C4-2B (cell line): ENCODE data around the gene KPTN.

Experiments used
- H3K27ac ChIP-seq: fragments of 450-650 bp; 2 replicates; pipeline ENCODE4 v1.5.1; 2017
- ZFX ChIP-seq: fragments of 450-650 bp; IDR thresholded peaks from 2 replicates; pipeline ENCODE4 v1.6.1; 2017
- TF ChIP-seq, protein P1 (sequence below): fragments of 450-650 bp; conservative IDR thresholded peaks from 2 replicates; pipeline ENCODE4 v1.5.1; 2017; ENCODE audit warnings: mild to moderate bottlenecking

Gene KPTN

DNA sequence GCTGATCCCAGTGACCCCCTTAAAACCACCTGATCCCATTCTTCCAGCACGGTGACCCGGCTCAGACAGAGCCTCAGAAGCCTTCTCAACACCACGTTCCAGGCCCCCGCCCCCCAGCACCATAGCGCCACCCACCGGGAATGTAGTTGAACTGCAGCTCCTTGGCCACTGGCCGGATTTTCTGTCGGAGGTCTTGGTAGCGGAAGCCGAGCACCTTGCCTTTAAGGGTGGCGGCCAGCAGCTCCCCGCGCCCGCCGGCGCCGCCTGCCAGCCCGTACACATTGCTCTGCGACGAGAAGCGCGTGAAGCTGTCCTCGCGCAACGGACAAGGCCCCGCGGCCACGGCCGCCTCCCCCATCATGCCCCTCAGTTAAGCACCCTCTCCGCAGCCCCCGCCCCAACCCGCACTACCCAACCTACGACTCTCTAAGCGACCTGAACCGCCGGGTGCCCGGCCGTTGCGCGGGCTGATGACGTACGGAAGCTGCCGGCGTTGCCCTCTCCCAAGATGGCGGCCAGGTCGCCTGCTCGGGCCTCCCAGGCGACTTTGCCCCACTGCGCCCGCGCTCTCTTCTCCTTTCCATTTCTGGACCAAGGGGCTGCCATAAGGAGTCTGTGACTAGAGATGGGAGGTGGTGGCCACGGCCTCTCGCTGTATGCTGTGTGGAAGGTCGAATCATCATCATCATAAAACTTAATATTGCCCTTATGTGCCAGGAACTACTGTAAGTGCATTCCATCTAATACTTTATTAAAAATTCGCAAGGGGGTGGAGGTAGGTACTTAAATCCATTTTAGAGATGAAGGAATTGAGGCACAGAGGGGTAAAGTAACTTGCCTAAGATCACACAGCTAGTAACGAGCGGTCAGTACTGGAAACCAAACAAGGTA, at the start of gene KPTN:
Gene KPTN (minus strand): TSS at position 420 of the 891 bp plus-strand sequence. CDS start 59 bp downstream, at position 361.
- H3K27ac ChIP-seq: peak within 1 kb of the TSS; percentile 83
- TF ChIP-seq, protein P1, sequence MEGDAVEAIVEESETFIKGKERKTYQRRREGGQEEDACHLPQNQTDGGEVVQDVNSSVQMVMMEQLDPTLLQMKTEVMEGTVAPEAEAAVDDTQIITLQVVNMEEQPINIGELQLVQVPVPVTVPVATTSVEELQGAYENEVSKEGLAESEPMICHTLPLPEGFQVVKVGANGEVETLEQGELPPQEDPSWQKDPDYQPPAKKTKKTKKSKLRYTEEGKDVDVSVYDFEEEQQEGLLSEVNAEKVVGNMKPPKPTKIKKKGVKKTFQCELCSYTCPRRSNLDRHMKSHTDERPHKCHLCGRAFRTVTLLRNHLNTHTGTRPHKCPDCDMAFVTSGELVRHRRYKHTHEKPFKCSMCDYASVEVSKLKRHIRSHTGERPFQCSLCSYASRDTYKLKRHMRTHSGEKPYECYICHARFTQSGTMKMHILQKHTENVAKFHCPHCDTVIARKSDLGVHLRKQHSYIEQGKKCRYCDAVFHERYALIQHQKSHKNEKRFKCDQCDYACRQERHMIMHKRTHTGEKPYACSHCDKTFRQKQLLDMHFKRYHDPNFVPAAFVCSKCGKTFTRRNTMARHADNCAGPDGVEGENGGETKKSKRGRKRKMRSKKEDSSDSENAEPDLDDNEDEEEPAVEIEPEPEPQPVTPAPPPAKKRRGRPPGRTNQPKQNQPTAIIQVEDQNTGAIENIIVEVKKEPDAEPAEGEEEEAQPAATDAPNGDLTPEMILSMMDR: peak; percentile 86
- no peak for TF ChIP-seq ZFX

DNA sequence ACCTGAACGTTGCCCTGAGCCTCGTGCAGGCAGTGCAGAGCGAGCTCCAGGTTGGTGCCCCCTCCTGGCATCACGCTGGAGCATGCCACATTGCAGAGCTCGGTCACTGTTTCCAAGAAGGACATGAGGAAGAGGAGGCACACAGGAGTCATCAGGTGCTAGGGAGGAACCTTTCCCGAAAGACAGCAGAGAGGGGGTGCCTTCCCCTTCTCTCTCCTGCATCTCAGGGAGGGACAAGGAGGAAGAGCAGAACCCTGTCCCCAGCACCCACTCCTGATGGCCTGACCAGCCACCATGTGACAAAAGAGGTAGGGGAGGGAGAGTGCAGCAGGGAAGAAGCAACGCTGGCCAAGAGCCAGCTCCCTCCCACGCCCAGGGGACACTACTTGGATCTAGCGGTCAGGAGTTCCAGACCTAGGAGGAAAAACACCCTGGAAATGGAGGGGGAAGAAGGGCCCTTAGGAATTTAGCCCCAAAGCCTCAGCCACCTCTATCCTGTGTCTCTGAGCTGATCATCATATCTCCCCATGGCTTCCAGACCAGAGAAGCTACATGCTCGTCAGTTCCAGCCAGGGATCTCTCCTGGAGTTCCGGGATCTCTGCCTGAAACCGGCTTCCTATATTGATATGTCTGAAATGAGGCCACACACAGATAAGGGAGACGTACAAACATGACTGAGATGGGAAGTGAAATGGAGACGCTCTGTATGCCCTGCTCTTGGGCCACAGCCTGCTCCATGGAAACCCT, 47.8 kb upstream of the KPTN start:
- no peak overlapping the region for H3K27ac ChIP-seq
- no peak for TF ChIP-seq ZFX
- TF ChIP-seq, protein P1: no peak

DNA sequence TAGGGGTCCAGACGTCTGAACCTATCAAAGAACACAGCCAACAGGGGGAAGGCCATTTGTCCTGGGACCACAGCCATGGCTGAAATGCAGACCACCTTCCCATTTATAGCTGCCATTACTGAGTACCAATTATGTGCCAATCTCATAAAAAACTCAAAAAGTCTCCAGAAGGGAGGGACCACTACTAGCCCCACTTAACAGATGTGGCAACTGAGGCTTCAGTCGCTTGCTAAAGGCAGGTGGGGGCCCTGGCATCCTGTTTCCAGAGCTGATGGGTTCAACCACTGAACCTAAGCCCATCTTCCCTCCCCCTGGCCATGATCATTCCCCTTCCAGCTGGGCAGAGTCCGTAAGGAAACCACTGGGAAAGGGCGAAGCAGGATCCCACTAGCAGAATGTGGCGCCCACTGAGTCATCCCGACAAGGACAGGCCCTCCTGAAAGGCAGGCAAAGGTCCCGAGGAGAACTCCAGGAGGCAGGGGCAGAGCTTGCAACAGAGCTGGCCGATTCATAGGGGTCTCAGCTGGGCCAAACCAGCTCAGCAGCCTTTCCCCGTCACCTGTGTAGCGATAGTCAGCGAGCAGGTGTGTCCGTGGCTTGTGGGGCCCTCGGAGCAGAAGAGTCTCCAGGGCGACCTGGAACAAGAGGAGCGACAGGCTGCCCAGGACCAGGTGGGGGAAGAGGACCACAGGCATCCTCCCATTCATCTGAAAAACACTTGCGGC, 45.2 kb upstream of the KPTN start:
- H3K27ac ChIP-seq: no peak overlapping the region

DNA sequence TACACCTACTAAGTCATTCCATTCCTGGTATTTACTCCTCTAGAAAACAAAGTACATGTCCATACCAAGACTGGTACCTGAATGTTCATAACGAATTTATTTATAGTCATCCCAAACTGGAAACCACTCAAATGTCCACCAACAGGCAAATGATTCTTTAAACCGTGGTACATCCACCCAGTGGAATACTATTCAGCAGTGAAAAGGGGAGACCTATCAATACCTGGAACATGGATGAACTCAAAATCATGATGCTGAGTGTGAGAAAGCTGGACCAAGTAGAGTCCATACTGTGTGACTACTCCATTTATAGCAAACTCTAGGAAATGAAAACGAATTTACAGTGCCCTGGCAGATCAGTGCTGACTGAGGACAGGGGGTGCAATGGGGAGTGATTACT, 42.8 kb upstream of the KPTN start:
- H3K27ac ChIP-seq: no peak overlapping the region
- TF ChIP-seq ZFX: no peak
- TF ChIP-seq, protein P1: no peak

More for the DNA sequence above, 45.2 kb upstream of the KPTN start:
- TF ChIP-seq, protein P1: no peak
- no peak for TF ChIP-seq ZFX

DNA sequence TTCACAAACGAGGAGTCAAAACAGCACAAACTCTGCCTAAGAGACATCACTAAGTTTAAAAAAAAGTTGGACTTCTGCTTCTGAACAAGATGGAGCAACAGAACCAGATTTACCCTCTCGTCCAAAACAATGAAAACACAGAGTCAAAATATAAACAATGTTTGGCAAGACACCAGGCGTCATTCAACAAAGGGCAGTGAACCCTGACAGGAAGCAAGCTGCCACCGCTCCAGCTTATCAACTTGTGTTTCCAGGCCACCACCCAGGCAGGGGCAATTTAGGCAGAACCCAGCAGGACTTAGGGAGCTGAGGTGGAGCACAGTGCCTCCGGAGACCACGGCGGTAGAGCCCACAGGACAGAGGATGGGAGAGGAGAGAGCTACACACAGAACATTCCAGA, 39.5 kb upstream of the KPTN start:
- H3K27ac ChIP-seq: no peak overlapping the region
- TF ChIP-seq, protein P1: no peak
- TF ChIP-seq ZFX: no peak

DNA sequence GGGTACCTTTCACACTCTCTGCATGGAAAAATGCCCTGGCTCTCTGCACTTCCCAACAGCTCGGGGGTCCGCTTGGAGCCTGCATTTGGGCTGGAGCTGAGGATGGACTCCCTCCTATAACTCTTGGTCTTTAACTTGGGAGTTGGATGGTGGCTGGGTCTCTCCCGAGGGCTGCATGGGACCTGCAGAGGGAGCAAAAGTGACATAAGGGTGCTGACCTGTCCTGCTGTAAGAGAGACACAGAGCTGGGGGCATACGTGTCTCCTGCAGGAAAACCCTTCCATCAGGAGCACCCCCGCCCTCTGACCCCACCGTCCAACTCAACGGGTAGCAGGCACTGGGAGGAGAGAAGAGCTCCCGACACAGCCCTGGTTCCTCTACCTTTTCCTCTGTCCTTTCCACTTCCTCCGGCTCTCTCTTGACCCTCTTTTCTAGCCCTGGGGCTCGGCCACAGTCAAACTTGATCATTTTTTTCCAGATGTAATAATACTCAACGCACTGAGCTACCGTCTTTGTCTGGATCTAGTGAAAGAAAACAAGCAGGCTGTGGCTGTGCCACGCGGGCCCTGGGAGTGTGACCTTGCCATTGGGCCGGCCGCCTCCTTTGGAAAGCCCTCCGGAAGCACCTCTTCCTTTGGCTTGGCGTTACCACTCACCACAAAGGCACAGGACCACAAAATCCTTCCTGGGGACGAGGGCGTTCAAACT, 37.6 kb upstream of the KPTN start:
- TF ChIP-seq, protein P1: no peak
- TF ChIP-seq ZFX: no peak
- no peak overlapping the region for H3K27ac ChIP-seq
